GM18507 (cell line): ENCODE results near the gene ENSA.

Experiments used
- DNase-seq: peaks from one replicate; pipeline ENCODE4 v3.0.0; 2011; ENCODE audit warnings: low read depth; ENCODE audit not compliant: insufficient read length; ENCODE audit errors: extremely low spot score
- FAIRE-seq: peaks from 2 replicates; lab custom pipeline; 2011; peaks lifted over from hg19 to GRCh38; lab: Jason Lieb, UNC

The ENSA gene

GRCh38 chr1:150572918-150573647 is 56.3 kb downstream of the ENSA start:
- FAIRE-seq (no peak), DNase-seq (no peak)
